Measurements from ENCODE around the gene PANK1. TPM values are rescaled to one million over a fixed set of nuclear protein-coding genes. Genes with fewer than 3 reads are reported as not detected.

Gene PANK1
- total and polyA plus RNA-seq, 2 experiments from 2014 or later: 16.9 to 38.2 TPM

- peak in 1 of 2 donors; percentile 31 for DNase-seq (ENCODE audit: low read depth in 1 of 2, low spot score in 1 of 2)
- H3K4me3 ChIP-seq: no peak overlapping the region
- H3K36me3 ChIP-seq: no peaks in the 10 kb centered on the region
Measured at GRCh38 chr10:89555688-89556445, 89.2 kb downstream of the PANK1 start.

DNA sequence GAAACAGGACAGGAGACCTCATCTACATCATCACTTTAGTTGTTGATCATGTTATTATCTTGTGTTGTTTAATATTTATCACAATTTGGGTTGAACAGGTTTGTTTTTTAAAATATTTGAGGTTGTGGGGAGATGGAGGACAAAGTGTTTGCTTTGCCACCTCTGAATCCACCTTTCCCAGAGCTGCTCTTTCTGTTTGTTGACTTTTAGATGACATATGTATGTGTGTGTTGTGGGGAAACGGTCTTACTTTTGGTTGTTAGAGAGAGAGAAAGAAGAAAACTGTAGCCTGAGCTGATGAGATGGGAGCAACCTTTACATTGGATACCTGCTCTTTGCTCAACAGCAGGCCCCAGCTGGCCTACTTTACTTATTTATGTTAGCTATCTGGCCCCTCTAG lies 90.6 kb downstream of the PANK1 start:
- H3K36me3 ChIP-seq: no peaks in the 10 kb centered on the region
- H3K4me3 ChIP-seq: no peak overlapping the region
- peak overlapping the region; percentile 14 for H3K27ac ChIP-seq
- peaks cover 8% of the 10 kb centered on the region for H3K4me1 ChIP-seq (ENCODE audit: low read depth)
- no peak for DNase-seq (ENCODE audit: low read depth in 1 of 2, low spot score in 1 of 2)
- H3K27me3 ChIP-seq: no peaks in the 10 kb centered on the region
- TF ChIP-seq, protein P1, sequence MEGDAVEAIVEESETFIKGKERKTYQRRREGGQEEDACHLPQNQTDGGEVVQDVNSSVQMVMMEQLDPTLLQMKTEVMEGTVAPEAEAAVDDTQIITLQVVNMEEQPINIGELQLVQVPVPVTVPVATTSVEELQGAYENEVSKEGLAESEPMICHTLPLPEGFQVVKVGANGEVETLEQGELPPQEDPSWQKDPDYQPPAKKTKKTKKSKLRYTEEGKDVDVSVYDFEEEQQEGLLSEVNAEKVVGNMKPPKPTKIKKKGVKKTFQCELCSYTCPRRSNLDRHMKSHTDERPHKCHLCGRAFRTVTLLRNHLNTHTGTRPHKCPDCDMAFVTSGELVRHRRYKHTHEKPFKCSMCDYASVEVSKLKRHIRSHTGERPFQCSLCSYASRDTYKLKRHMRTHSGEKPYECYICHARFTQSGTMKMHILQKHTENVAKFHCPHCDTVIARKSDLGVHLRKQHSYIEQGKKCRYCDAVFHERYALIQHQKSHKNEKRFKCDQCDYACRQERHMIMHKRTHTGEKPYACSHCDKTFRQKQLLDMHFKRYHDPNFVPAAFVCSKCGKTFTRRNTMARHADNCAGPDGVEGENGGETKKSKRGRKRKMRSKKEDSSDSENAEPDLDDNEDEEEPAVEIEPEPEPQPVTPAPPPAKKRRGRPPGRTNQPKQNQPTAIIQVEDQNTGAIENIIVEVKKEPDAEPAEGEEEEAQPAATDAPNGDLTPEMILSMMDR (IDR thresholded peaks at IDR 0.05; ENCODE audit: low read depth, low read length): no peak
- H3K9me3 ChIP-seq (ENCODE audit: low read depth): no peaks in the 10 kb centered on the region

More at GRCh38 chr10:89555688-89556445, 89.2 kb downstream of the PANK1 start:
- Histone ChIP-seq H3K9me3 (ENCODE audit: low read depth) (no peaks in the 10 kb centered on the region), H3K27me3 (no peaks in the 10 kb centered on the region), H3K27ac (no peak overlapping the region), H3K4me1 (ENCODE audit: low read depth) (peaks cover under 1% of the 10 kb centered on the region)
- TF ChIP-seq, protein P1 (IDR thresholded peaks at IDR 0.05; ENCODE audit: low read depth, low read length): peak; percentile 10

GRCh38 chr10:89553064-89553734 lies 91.8 kb downstream of the PANK1 start:
- Histone ChIP-seq H3K4me3 (no peak overlapping the region), H3K27ac (no peak overlapping the region), H3K4me1 (ENCODE audit: low read depth) (peaks cover 16% of the 10 kb centered on the region), H3K36me3 (no peaks in the 10 kb centered on the region), H3K9me3 (ENCODE audit: low read depth) (no peaks in the 10 kb centered on the region), H3K27me3 (no peaks in the 10 kb centered on the region)
- TF ChIP-seq, protein P1 (IDR thresholded peaks at IDR 0.05; ENCODE audit: low read depth, low read length): no peak
- DNase-seq (ENCODE audit: low read depth in 1 of 2, low spot score in 1 of 2): peak in 1 of 2 donors; percentile 92

DNA sequence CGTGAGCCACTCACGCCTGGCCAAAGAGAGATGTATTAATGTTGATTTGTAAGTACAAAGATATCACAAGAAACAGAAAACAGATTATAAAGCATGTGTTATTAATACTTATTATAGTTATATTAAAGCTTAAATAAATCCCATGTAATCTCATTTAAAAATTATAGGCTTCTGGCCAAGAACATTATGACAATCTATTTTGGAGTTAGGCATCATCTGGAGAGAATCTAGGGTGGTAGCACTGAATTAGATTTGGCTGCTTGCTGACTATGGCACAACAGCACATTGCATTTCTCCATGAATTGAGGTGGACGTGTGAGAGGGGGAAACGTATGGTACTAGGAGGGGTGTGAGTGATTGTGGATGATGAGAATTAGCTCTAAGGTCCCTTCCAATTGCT lies 92.8 kb downstream of the PANK1 start:
- Histone ChIP-seq H3K4me3 (no peak overlapping the region), H3K36me3 (no peaks in the 10 kb centered on the region), H3K27ac (no peak overlapping the region), H3K4me1 (ENCODE audit: low read depth) (peaks cover 20% of the 10 kb centered on the region), H3K9me3 (ENCODE audit: low read depth) (no peaks in the 10 kb centered on the region), H3K27me3 (no peaks in the 10 kb centered on the region)
- DNase-seq (ENCODE audit: low read depth in 1 of 2, low spot score in 1 of 2): no peak
- TF ChIP-seq, protein P1 (IDR thresholded peaks at IDR 0.05; ENCODE audit: low read depth, low read length): no peak

GRCh38 chr10:89550509-89550908 lies 94.5 kb downstream of the PANK1 start:
- Histone ChIP-seq H3K4me1 (ENCODE audit: low read depth) (peaks cover 20% of the 10 kb centered on the region), H3K9me3 (ENCODE audit: low read depth) (no peaks in the 10 kb centered on the region), H3K27ac (no peak overlapping the region), H3K36me3 (no peaks in the 10 kb centered on the region), H3K4me3 (no peak overlapping the region), H3K27me3 (no peaks in the 10 kb centered on the region)
- peak; percentile 48 to 58 for DNase-seq (ENCODE audit: low read depth in 1 of 2, low spot score in 1 of 2)
- TF ChIP-seq, protein P1 (IDR thresholded peaks at IDR 0.05; ENCODE audit: low read depth, low read length): no peak
